HPDE6-E6E7 (cell line): ENCODE results near the gene PTGER1.
"Not testable (repeated sequence)": the region's sequence is repeated elsewhere in the genome, so short reads cannot be mapped to it uniquely, and the experiment has no call there.

Experiments
- DNase-seq: peaks from one replicate; pipeline ENCODE4 v3.0.0; 2011; ENCODE audit warnings: missing footprints; ENCODE audit errors: extremely low spot score

The PTGER1 gene

DNA sequence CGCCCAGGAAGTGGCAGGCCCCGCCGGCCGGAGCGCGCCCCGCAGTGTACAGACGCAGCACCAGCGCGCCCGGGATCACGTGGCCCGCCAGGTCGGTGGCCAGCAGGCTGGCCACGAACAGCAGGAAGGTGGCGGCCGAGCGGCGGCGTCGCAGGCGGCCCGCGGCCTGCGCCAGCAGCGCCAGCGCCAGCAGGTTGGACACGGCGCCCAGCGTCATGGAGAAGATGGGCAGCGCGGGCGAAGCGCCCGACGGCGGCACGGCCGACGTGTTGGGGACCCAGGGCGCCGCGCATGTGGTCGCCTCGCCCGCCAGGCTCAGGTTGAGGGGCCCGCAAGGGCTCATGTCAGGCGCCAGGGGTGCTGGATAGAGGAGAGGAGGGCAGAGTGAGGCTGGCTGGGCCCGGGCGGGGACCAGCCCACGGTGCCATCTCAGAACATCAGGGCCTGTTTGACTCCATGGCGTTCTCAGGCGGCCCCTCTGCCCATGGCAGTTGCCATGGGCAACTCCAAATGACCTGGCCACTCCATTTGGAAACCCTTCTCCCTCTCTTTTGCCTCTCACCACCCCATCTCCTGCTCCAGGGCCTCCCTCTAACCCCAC lies 1.1 kb downstream of the PTGER1 start:
- no peak for DNase-seq

DNA sequence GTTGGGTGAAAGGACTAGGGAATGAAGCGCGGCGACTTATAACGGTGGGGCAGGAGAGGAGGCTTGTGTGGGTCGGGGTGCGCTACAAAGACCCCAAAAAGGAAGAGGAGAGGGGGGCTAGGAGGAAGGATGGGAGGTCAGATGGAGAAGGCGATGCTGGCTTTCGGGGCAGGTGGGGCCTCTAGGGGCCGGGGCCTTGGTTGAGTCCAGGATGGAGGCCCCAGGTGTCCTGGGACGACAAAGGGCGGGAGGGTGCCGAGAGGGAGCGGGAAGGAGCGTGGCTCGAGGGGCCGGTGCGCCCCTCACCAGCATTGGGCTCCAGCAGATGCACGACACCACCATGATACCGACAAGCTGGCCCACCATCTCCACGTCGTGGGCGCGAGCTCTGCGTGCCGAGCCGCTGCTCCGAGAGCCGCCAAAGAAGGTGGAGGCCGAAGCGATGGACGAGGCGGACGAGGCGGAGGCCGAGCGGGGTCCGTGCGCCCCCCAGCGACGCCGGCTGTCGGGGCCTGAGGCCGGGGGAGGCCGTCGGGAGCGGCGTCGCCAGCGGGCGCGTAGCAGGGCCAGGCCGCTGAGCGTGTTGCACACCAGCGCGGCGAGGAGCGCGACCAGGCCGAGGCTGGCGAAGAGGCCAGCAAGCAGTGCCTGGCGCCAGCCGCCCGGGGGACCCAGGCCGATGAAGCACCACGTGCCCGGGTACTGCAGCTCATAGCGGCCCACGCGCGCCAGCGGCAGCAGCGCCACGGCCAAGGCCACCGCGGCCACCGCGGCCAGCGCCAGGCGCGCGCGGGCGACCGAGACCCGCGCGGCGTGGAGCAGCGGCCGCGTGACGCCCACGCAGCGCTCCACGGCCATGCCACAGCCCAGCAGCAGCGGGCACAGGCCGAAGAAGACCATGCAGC lies 1.8 kb downstream of the PTGER1 start:
- no peak for DNase-seq

DNA sequence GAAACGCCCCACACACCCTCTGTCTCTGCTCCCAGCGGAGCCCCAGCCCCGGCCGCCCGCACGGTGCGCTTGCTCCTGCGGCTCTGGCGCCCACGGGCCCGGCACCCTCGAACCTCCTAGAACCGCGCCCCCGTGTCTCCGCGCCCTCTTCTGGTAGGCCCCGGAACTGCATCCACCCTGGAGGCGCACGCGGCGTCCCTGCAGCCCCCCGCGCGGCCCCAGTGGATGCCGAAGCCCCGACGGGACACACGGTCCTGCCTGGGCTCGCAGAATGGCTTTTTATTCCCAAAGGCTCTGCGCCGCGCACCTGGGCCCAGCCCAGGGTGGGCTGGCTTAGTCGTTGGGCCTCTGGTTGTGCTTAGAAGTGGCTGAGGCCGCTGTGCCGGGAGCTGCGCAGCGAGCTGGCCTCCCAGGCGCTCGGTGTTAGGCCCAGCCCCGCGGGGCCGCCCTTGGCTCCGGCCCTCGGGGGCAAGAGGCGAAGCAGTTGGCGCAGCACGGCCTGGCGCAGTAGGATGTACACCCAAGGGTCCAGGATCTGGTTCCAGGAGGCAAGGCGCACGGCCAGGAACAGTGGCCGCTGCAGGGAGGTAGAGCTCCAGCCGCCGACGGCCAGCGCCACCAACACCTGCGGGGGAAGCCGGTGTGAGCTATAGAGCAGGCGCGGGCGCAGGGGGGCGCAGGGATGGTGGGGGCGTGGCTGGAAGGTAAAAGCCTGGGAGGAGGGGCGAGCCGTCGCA lies 2.8 kb downstream of the PTGER1 start:
- no peak for DNase-seq

DNA sequence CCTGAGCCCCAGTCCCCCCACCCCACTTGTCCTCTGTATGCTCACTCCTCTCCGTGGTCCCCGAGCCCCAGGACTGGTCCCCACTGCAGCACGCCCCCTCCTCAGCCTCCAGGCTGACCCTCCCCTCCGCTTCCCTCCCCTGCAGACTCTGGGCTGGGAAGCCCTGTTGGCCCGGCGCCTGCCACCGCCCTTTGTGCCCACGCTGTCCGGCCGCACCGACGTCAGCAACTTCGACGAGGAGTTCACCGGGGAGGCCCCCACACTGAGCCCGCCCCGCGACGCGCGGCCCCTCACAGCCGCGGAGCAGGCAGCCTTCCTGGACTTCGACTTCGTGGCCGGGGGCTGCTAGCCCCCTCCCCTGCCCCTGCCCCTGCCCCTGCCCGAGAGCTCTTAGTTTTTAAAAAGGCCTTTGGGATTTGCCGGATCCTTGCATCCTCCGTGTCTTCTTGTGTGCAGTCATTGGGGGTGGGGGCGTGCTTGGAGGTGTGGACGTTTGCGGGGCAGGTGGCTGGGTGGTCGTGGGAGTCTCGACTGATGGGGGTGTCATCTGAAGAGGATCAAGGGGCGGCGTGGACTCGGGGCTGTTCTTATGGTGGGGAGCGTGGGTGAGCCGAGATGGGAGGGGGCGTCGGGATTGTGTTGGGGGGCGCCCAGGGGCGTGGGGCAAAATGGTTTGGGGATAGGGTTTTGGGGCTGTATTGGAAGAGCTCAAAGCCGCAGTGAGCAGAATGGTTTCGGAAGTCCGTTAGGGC lies 3.5 kb downstream of the PTGER1 start:
- no peak for DNase-seq

DNA sequence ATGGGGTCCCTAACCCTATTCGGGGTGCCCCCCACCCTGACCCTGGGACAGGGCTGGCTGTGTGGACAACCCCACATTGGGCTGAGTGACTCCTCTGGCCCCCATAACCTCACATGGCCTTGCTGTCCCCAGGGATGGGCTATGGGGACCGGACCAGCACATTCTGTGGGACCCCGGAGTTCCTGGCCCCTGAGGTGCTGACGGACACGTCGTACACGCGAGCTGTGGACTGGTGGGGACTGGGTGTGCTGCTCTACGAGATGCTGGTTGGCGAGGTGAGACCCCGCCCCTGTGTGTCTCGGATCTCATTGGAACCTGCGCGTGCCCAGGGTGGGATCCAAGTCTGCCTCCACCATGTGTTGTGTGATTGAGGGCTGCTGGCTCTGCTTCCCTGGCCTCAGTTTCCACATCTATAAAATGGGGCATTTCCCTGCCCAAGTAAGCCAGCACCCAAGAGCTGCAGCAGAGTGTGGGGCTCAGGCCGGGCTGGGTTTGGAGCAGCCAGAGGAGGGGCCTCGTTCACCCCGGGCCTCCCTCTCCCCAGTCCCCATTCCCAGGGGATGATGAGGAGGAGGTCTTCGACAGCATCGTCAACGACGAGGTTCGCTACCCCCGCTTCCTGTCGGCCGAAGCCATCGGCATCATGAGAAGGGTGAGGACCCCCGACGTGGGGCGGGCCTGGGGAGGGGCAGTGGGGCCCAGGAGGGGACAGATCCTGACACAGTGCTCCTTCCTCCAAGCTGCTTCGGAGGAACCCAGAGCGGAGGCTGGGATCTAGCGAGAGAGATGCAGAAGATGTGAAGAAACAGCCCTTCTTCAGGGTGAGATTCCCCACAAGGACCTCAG lies 4.9 kb downstream of the PTGER1 start:
- DNase-seq, result no peak

DNA sequence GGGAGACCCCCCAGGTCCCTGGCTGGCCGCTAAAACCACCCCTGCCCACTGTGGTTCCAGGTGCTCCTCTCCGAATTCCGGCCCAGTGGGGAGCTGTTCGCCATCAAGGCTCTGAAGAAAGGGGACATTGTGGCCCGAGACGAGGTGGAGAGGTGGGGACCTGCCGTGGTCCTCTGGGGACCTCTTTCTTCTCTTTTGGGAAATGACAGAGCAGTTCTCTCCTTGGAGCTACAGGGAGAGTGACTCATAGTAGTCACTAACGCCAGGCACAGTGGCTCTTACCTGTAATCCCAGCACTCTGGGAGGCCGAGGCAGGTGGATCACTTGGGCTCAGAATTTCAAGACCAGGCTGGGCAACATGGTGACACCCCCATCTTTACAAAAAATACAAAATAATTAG lies 7.3 kb downstream of the PTGER1 start:
- no peak for DNase-seq

DNA sequence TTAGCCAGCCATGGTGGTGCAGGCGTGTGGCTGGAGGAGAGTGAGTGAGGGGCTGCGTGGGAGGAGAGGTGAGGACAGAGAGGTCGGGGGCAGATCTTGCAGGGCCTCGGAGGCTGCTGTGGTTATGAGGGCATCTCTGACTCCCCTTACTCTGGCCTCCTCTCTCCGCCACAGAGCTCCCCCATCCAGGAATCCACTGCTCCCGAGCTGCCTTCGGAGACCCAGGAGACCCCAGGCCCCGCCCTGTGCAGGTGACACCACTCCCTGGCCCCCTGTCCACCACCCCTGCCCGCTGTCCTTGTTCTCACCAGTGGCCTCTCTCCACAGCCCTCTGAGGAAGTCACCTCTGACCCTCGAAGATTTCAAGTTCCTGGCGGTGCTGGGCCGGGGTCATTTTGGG lies 7.8 kb downstream of the PTGER1 start:
- DNase-seq, result no peak

DNA sequence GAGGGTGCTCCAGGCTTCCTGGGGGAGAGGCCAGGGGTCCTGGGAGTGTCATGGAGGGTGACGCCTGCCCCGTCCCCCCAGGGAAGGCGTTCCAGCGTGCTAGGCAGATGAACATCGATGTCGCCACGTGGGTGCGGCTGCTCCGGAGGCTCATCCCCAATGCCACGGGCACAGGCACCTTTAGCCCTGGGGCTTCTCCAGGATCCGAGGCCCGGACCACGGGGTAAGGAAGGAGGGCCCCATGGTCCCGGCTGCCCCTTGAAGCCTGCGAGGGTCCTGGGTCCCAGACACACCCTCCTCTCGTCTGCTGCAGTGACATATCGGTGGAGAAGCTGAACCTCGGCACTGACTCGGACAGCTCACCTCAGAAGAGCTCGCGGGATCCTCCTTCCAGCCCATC lies 11.4 kb downstream of the PTGER1 start:
- DNase-seq, result no peak

DNA sequence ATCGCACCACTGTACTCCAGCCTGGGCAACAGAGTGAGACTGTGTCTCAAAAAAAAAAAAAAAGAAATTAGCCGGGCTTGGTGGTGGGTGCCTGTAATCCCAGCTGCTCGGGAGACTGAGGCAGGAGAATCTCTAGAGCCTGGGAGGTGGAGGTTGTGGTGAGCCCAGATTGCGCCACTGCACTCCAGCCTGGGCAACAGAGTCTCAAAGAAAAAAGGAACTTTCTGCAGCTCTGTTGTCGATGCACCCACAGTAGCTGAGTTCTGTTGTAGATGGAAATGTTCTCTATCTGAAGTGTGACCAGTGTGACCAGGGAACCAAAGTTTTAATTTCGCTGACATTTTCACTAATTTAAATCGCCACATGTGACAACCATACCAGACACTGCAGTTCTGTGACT lies 12.8 kb downstream of the PTGER1 start:
- not testable (repeated sequence) for DNase-seq

DNA sequence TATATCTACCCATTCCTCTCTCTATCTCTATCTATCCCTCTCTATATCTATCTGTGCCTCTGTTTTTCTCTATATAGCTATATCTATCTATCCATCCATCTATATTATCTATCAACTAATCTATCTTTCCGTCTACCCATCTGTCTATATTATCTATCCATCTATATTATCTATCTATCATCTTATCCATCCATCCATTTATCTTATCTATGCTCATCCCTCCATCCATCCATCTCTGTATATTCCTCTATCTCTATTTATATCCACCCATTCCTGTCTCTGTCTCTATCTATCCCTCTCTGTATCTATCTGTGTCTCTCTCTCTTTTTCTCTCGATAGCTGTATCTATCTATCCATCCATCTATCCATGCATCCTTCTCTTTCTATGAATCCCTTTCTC lies 14.2 kb downstream of the PTGER1 start:
- no peak for DNase-seq

DNA sequence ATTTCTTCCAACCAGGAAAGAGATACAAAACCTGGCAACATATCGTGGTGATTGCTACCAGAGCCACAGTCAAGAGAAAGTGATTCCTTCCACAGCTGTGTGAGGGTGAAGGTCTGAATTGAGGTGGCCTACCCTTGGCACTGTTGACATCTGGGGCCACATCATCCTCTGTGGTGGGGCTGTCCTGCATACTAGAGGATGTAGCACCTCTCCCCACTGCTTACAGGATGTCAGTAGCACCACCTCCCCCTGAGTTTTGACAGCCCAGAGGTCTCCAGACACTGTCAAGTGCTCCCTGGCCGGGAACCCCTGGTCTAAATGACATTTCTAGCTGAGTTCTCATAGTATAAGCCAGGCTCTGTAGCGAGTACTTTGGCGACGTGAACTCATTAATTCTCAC lies 15.5 kb downstream of the PTGER1 start:
- no peak for DNase-seq

DNA sequence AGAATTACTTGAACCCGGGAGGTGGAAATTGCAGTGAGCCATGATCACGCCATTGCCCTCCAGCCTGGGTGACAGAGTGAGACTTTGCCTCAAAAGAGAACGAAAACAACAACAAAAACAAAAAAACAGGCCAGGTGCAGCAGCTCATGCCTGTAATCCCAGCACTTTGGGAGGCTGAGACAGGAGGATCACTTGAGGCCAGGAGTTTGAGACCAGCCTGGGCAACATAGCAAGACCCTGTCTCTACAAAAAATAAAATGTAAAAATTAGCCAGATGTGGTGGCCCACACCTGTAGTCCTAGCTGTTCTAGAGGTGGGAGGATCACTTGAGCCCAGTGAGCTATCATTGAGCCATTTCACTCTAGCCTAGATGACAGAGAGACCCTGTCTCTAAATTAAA lies 22.9 kb downstream of the PTGER1 start:
- DNase-seq, result not testable (repeated sequence)

DNA sequence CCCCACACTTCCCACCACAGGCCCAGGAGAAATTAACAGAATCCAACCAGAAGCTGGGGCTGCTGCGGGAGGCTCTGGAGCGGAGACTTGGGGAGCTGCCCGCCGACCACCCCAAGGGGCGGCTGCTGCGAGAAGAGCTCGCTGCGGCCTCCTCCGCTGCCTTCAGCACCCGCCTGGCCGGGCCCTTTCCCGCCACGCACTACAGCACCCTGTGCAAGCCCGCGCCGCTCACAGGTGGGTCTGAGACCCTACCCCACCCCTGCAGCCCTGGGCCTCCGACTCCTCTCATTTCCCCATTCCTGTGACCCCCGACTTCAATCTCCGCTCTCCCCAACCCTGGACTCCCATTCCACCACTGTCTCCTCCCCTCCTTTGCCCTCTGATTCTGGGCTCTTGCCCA lies 24.3 kb downstream of the PTGER1 start:
- no peak for DNase-seq

DNA sequence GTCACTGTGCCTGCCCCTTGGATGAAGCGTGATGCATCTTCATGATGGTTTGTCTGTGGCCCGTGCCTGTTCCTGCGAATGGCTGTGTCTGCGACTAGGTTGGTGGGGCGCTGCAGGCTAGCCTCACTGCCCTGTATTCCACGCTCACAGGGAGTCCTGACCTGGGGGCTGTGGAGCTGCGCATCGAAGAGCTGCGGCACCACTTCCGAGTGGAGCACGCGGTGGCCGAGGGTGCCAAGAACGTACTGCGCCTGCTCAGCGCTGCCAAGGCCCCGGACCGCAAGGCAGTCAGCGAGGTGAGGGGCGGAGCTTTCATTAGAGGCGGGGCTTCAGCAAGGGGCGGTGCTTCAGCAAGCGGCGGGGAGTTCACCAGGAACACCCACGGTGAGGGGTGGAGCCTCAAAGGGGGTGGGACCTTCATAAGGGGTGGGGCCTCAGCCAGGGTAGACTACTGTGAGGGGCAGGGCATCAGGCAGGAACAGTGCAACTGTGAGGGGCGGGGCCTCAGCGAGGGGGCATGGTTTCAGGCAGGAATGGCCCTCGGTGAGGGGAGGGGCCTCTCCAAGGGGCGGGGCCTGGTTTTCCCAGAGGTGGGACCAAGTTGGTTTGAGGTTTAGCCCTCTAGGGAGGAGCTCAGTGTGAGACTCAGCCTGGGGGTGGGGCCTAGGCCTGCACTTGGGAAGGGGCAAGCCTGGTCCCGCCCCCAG lies 24.8 kb downstream of the PTGER1 start:
- DNase-seq, result no peak

DNA sequence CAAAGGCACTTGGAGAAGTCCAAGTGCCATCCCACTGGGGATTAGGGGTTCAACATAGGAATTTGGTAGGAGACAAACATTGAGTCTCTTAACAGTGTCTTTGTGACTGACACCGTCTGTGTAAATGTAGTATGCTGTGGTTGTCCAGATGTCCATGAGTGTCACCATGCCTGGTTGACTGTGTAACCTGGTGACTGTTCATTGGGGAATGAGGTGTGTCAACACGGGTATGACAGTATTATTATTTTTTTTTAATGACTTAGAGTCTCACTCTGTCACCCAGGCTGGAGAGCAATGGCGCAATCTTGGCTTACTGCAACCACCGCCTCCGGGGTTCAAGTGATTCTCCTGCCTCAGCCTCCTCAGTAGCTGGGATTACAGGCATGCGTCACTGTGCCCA lies 25.8 kb downstream of the PTGER1 start:
- DNase-seq, result no peak

DNA sequence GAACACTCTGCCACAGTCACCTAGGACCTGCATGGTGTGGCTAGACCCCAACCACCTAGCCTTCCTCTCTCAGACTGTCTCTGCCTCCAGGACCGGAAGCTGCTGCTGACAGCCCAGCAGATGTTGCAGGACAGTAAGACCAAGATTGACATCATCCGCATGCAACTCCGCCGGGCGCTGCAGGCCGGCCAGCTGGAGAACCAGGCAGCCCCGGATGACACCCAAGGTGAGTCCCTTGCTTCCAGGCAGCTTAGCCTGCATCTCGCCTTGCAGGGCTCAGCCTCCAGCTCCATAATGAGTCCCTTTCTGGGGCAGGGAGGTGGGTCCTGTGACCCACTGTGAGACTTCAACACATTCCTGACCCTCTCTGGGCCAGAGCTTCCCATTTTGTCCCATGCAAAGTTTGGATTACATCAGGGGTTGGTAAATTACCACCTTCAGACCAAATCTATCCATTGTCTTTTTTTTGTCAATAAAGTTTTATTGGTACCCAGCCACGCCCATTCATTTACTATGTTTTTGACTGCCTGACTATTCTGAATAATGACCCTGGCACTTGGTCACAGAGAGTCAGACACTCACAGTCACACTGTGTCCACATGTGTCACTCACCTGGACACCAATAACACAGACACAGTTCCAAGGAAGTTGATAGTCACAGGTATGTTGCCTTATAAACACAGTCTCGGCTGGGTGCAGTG lies 28.7 kb downstream of the PTGER1 start:
- no peak for DNase-seq

DNA sequence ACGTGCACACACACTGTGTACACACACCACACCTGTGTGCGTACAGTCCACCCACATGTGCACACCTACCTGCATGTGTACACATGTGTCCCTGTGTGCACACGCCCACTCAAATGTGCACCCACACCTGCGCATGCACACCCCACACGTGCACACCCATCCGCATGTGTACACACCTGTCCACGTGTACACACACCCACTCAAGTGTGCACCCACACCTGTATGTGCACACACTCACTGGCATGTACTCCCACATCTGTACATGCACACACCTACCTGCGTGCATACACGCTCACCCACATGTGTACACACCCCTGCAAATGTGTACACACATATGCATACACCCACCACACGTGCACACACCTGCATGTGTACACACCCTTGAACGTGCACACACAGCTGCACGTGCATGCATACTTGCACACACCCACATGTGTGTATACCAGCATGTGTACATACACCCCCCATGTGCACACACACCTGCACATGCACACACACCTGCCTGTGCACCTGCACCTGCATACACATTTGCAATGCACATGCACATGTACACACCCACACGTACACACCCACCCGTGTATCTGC lies 31.4 kb downstream of the PTGER1 start:
- no peak for DNase-seq

DNA sequence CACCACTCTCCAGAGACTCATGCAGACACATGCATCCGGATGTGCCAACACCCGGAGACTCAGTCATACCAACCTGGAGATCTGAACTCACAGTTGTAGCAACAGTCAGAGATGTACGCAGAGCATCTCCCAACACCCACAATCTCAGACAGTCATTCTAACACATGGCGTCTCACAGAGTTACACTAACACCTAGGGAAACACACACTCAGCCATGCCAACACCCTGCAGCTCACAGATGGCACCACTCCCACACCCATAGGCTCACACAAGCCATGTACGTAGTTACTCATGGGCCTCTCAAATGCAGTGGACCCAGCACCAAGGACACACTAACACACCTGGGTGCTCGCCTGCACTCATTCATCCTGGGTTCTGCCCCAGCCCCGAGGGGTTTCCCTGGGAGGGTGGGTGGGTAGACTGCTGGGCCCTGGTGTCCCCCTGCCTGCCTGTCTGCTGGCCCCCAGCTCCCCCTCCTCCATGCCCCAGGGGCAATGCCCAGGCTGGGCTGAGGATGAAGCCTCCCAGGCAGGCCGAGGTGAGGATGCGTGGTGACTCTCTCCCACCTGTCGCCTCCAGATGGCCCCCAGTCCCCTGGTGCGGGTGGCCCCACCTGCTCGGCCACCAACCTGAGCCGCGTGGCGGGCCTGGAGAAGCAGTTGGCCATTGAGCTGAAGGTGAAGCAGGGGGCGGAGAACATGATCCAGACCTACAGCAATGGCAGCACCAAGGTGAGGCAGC lies 32.1 kb downstream of the PTGER1 start:
- DNase-seq, result no peak
